CD14-positive monocyte (primary cell): ENCODE data around the gene RPS28. TPM values are rescaled to one million over a fixed set of nuclear protein-coding genes. Genes with fewer than 3 reads are reported as not detected.

Source experiments
- DNase-seq, 3 donors: peaks; one replicate each; pipeline ENCODE4 v3.0.0-alpha.2; 2011 to 2022
- H2AFZ ChIP-seq: 2 replicates; pipeline ENCODE4 v1.6.0; 2012; ENCODE audit warnings: mild to moderate bottlenecking, low read depth, low read length, inconsistent platforms; ENCODE audit not compliant: insufficient read depth, poor library complexity, severe bottlenecking
- H3K27ac ChIP-seq, 2 donors: 1 replicate in 1 of 2; 2 replicates in 1 of 2; pipeline ENCODE4 v1.5.1; 2012 to 2013; ENCODE audit warnings: low read length in 2 of 2, control low read depth in 1 of 2, inconsistent platforms in 1 of 2, low read depth in 1 of 2, mild to moderate bottlenecking in 1 of 2
- H3K27me3 ChIP-seq, 2 donors: one replicate each; pipeline versions ENCODE4 v1.6.0 to v1.6.1; 2011 to 2013; ENCODE audit warnings: low read length in 2 of 2; ENCODE audit not compliant: control insufficient read depth in 2 of 2, insufficient read depth in 2 of 2
- H3K36me3 ChIP-seq, 2 donors: replicated peaks in 1 of 2; 1 replicate in 1 of 2; 2 replicates in 1 of 2; pipeline versions ENCODE4 v1.5.1 to v1.6.1; 2012 to 2013; ENCODE audit warnings: low read length in 2 of 2, control low read depth in 1 of 2, inconsistent platforms in 1 of 2, mild to moderate bottlenecking in 1 of 2; ENCODE audit not compliant: insufficient read depth in 2 of 2, control insufficient read depth in 1 of 2
- H3K4me1 ChIP-seq, 2 donors: 1 replicate in 1 of 2; 2 replicates in 1 of 2; pipeline versions ENCODE4 v1.5.1 to v1.6.1; 2012 to 2013; ENCODE audit warnings: low read length in 2 of 2, control low read depth in 1 of 2, inconsistent platforms in 1 of 2, mild to moderate bottlenecking in 1 of 2, moderate library complexity in 1 of 2; ENCODE audit not compliant: insufficient read depth in 2 of 2, control insufficient read depth in 1 of 2
- H3K4me2 ChIP-seq: replicated peaks from 2 replicates; pipeline ENCODE3; 2012; ENCODE audit warnings: low read length, moderate library complexity, mild to moderate bottlenecking; ENCODE audit not compliant: poor library complexity, severe bottlenecking; ENCODE audit errors: extremely low read depth
- H3K4me3 ChIP-seq, 3 experiments: fragments of 200-600 bp in 1 of 3; sonication (generic) in 1 of 3; replicated peaks in 1 of 3; 1 replicate in 2 of 3; 2 replicates in 1 of 3; pipeline ENCODE4 v1.5.1; 2011 to 2013; ENCODE audit warnings: low read length in 3 of 3, mild to moderate bottlenecking in 3 of 3, control low read depth in 2 of 3, low read depth in 2 of 3, inconsistent platforms in 1 of 3, moderate library complexity in 1 of 3
- H3K79me2 ChIP-seq: 2 replicates; pipeline ENCODE4 v1.6.0; 2012; ENCODE audit warnings: mild to moderate bottlenecking, control low read depth, inconsistent platforms, low read length, moderate library complexity; ENCODE audit not compliant: insufficient read depth
- H3K9ac ChIP-seq: 2 replicates; pipeline ENCODE4 v1.6.0; 2017; ENCODE audit warnings: low read length, mild to moderate bottlenecking; ENCODE audit not compliant: insufficient read depth, poor library complexity, severe bottlenecking
- H3K9me3 ChIP-seq, 2 donors: replicated peaks in 1 of 2; 1 replicate in 1 of 2; 2 replicates in 1 of 2; pipeline versions ENCODE4 v1.5.1 to v1.6.1; 2012 to 2013; ENCODE audit warnings: low read length in 2 of 2, control low read depth in 1 of 2; ENCODE audit not compliant: control insufficient read depth in 1 of 2, insufficient read depth in 1 of 2
- H4K20me1 ChIP-seq: 2 replicates; pipeline ENCODE4 v1.6.0; 2012; ENCODE audit warnings: mild to moderate bottlenecking, low read length, control low read depth, moderate library complexity; ENCODE audit not compliant: insufficient read depth
- H3K27ac Mint-ChIP-seq, 7 donors: one replicate each; pipeline ENCODE4 v1.8.0; 2020; ENCODE audit warnings: mild to moderate bottlenecking in 7 of 7, mixed read lengths in 7 of 7, moderate library complexity in 6 of 7, inconsistent platforms in 2 of 7
- H3K27me3 Mint-ChIP-seq, 3 donors: one replicate each; pipeline ENCODE4 v1.8.0; 2021 to 2022; ENCODE audit warnings: low read depth in 3 of 3, mild to moderate bottlenecking in 3 of 3, mixed read lengths in 3 of 3, moderate library complexity in 3 of 3, inconsistent platforms in 1 of 3
- H3K36me3 Mint-ChIP-seq, 2 donors: one replicate each; pipeline ENCODE4 v1.8.0; 2020; ENCODE audit warnings: mixed read lengths in 2 of 2, inconsistent platforms in 1 of 2, mild to moderate bottlenecking in 1 of 2
- H3K4me1 Mint-ChIP-seq: one replicate; pipeline ENCODE4 v1.8.0; 2020; ENCODE audit warnings: mild to moderate bottlenecking, mixed read lengths
- H3K4me3 Mint-ChIP-seq, 2 donors: one replicate each; pipeline ENCODE4 v1.8.0; 2020; ENCODE audit warnings: mild to moderate bottlenecking in 2 of 2, mixed read lengths in 2 of 2, moderate library complexity in 1 of 2
- H3K9me3 Mint-ChIP-seq, 7 donors: one replicate each; pipeline ENCODE4 v1.8.0; 2020 to 2022; ENCODE audit warnings: mixed read lengths in 7 of 7, mild to moderate bottlenecking in 6 of 7, moderate library complexity in 6 of 7, inconsistent platforms in 2 of 7
- CTCF ChIP-seq: fragments of 200-600 bp; IDR thresholded peaks from one replicate; pipeline ENCODE4 v1.8.0; 2022; ENCODE audit warnings: antibody characterized with exemption, mild to moderate bottlenecking
- WGBS: methylation state at CpG from one replicate; pipeline ENCODE4 v1.1.5; 2013; ENCODE audit warnings: missing lambda C conversion rate; ENCODE audit not compliant: insufficient coverage; 5-methylcytosine and 5-hydroxymethylcytosine counted together
- intact Hi-C, 2 donors: fragments of 100-400 bp; cut with micrococcal nuclease; formaldehyde crosslinking; loops; one replicate each; pipeline versions ENCODE4 v1.15.0 to v1.15.1; 2023
- polyA plus RNA-seq, 3 donors: library from polyadenylated mRNA; depleted of rRNA in 1 of 3; unstranded in 2 of 3; stranded (reverse) in 1 of 3; fragments of 300-500 nt in 2 of 3; fragments of >200 nt in 1 of 3; fragmentation: Illumina TruSeq in 2 of 3; gene quantifications; 1 replicate in 2 of 3; 2 replicates in 1 of 3; pipeline ENCODE4 v1.2.3, GENCODE V29; 2012 to 2021

Gene RPS28
- polyA plus RNA-seq, 3 donors = 539 to 1,104 (median 984) TPM

- peaks cover 32 to 53% of the 10 kb centered on the region in 2 donors for H3K36me3 Mint-ChIP-seq
- Histone ChIP-seq H3K27me3 (peaks cover 0 to 12% of the 10 kb centered on the region in 2 donors), H3K9ac (peak within 1 kb of the TSS; percentile 46), H3K4me2 (peak within 1 kb of the TSS; percentile 76), H3K9me3 (no peaks in the 10 kb centered on the region), H3K27ac (no peak within 1 kb of the TSS), H4K20me1 (no peaks in the 10 kb centered on the region), H3K36me3 (peaks cover 23 to 39% of the 10 kb centered on the region in 2 donors), H3K4me3 (peak within 1 kb of the TSS; percentile 3 to 67 (median 9)), H2AFZ (peak within 1 kb of the TSS; percentile 73), H3K4me1 (peaks cover 12 to 13% of the 10 kb centered on the region in 2 donors), H3K79me2 (no peaks in the 10 kb centered on the region)
- H3K27me3 Mint-ChIP-seq = peaks cover 21 to 46% (median 24%) of the 10 kb centered on the region in 3 donors
- H3K27ac Mint-ChIP-seq = peak within 1 kb of the TSS in 6 of 7 donors; percentile 29 to 88 (median 70)
- 3% methylated on average over 57 of the region's 63 CpGs for WGBS
- H3K9me3 Mint-ChIP-seq = peaks cover 0 to 3% (median 0%) of the 10 kb centered on the region in 7 donors
- intact Hi-C loops = no loop called here
- DNase-seq = peak; percentile 78 to 82 (median 79)
- H3K4me1 Mint-ChIP-seq = peaks cover 23% of the 10 kb centered on the region
- peak within 1 kb of the TSS; percentile 68 to 84 for H3K4me3 Mint-ChIP-seq
- TF ChIP-seq CTCF = no peak
These were observed 13.1 kb upstream of the RPS28 start, which contains the start of gene CD320 for GRCh38 chr19:8307965-8308866. TSS of gene CD320 (minus strand) at chr19:8308358. CDS start at chr19:8308290, 68 bp downstream.

- no peak overlapping the region for H3K27ac ChIP-seq
- TF ChIP-seq CTCF = no peak
- Mint-ChIP-seq H3K36me3 (peaks cover 36 to 60% of the 10 kb centered on the region in 2 donors), H3K4me3 (peak overlapping the region; percentile 68 to 82), H3K9me3 (peaks cover 0 to 3% (median 0%) of the 10 kb centered on the region in 7 donors), H3K4me1 (peaks cover 23% of the 10 kb centered on the region), H3K27me3 (peaks cover 20 to 44% (median 23%) of the 10 kb centered on the region in 3 donors), H3K27ac (no peak overlapping the region)
- no peak overlapping the region for H3K4me3 ChIP-seq
- H3K27me3 ChIP-seq = peaks cover 0 to 12% of the 10 kb centered on the region in 2 donors
- H2AFZ ChIP-seq = no peak overlapping the region
- H4K20me1 ChIP-seq = no peaks in the 10 kb centered on the region
- no peak overlapping the region for H3K9ac ChIP-seq
- 91% methylated on average over 8 of the region's 17 CpGs for WGBS
- no peak for DNase-seq
- no peaks in the 10 kb centered on the region for H3K9me3 ChIP-seq
- intact Hi-C loops = no loop called here
- H3K4me1 ChIP-seq = peaks cover 12 to 13% of the 10 kb centered on the region in 2 donors
- H3K4me2 ChIP-seq = no peak overlapping the region
- peaks cover 28 to 46% of the 10 kb centered on the region in 2 donors for H3K36me3 ChIP-seq
- no peaks in the 10 kb centered on the region for H3K79me2 ChIP-seq
These were observed 12.4 kb upstream of the RPS28 start for GRCh38 chr19:8308891-8309291.
